ENCODE data around the gene ZNF248.

The ZNF248 gene

DNA sequence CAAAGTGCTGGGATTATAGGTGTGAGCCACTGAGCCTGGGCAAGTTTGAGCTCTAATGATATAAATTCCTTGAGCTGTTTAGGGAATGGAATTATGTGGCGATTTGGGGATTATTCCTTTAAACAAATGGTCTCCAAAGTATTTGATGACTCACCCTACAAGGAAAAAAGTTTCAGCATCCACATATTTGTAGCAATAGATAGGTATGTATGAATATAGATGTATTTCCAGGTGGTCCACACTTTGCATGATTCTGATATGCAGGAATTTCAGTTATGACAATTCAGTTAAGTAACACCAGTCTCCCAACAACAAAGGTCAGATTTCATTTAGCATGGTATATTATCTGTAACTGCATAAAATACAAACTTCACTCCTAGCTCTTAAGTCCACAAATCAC lies 92.2 kb downstream of the ZNF248 start:
- no peak for DNase-seq (ENCODE audit: low read depth)
- H3K4me3 ChIP-seq (ENCODE audit: low read length), result no peak overlapping the region
- TF ChIP-seq, protein P1, sequence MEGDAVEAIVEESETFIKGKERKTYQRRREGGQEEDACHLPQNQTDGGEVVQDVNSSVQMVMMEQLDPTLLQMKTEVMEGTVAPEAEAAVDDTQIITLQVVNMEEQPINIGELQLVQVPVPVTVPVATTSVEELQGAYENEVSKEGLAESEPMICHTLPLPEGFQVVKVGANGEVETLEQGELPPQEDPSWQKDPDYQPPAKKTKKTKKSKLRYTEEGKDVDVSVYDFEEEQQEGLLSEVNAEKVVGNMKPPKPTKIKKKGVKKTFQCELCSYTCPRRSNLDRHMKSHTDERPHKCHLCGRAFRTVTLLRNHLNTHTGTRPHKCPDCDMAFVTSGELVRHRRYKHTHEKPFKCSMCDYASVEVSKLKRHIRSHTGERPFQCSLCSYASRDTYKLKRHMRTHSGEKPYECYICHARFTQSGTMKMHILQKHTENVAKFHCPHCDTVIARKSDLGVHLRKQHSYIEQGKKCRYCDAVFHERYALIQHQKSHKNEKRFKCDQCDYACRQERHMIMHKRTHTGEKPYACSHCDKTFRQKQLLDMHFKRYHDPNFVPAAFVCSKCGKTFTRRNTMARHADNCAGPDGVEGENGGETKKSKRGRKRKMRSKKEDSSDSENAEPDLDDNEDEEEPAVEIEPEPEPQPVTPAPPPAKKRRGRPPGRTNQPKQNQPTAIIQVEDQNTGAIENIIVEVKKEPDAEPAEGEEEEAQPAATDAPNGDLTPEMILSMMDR (conservative IDR thresholded peaks at IDR 0.05; ENCODE audit: low read depth, low read length), result no peak

DNA sequence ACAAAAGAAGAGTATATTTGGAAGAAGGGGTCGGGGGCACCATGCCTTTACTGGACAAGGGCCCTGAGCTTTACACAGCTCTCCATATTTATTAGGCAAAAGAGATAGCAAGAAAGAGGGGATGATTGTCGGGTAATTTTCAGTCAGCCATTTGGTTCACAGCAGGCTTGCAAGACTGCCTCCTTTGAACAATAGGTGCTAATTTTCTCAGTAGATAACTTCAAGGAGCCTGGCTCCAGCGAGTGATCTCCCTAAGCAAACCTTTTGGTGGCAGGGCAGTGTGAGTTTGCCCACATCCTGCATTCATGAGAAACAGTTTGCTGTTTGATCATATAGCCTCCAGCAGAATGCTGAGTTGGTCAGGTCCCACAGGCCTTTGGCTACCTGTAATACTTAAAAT lies 94.3 kb downstream of the ZNF248 start:
- DNase-seq (ENCODE audit: low read depth), result no peak
- TF ChIP-seq, protein P1 (conservative IDR thresholded peaks at IDR 0.05; ENCODE audit: low read depth, low read length), result no peak
- H3K4me3 ChIP-seq (ENCODE audit: low read length), result no peak overlapping the region

- DNase-seq (ENCODE audit: low read depth), result no peak
- TF ChIP-seq, protein P1 (conservative IDR thresholded peaks at IDR 0.05; ENCODE audit: low read depth, low read length), result no peak
- no peak overlapping the region for H3K4me3 ChIP-seq (ENCODE audit: low read length)
These were observed 95.1 kb downstream of the ZNF248 start for GRCh38 chr10:37762287-37762686.

DNA sequence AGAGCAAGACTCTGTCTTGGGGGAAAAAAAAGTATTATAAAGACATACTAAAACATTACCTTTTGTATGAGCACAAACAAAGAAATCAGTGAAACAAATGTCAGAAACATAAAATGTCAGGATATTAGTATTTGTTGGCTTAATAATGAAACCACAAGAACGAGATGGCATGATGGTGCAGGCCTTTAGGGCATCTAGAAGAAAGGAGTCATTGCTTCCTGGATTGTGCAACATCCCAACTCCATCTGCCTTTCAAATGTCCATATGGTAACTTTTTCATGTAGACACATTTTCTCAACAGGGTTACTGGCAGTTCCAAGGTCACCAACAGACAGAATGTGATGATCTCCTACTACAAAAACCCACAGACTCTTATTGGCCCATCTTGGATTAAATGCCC lies 96.6 kb downstream of the ZNF248 start:
- DNase-seq (ENCODE audit: low read depth), result no peak
- TF ChIP-seq, protein P1 (conservative IDR thresholded peaks at IDR 0.05; ENCODE audit: low read depth, low read length), result no peak
- H3K4me3 ChIP-seq (ENCODE audit: low read length), result no peak overlapping the region

DNA sequence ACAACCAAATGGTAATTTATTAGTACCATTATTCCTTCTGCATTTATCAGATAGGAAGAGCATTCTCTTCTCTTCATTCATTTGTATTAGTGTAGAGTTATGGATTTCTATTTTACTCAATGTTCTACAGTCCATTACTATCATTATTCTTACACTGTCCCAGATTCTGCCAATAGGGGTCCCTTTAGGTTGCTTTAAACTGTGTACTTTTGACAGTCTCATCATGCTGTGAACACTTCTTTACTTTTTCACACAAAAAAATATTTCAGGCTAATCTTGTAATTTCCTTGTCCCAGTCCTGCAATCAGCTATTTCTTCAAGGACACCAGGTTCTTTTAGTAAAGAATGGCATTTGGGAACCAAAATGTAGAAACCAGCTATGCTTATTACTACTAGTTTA lies 99.3 kb downstream of the ZNF248 start:
- no peak for DNase-seq (ENCODE audit: low read depth)
- TF ChIP-seq, protein P1 (conservative IDR thresholded peaks at IDR 0.05; ENCODE audit: low read depth, low read length), result no peak
- no peak overlapping the region for H3K4me3 ChIP-seq (ENCODE audit: low read length)

- TF ChIP-seq, protein P1 (conservative IDR thresholded peaks at IDR 0.05; ENCODE audit: low read depth, low read length), result no peak
- no peak for DNase-seq (ENCODE audit: low read depth)
- no peak overlapping the region for H3K4me3 ChIP-seq (ENCODE audit: low read length)
These were observed 102.7 kb downstream of the ZNF248 start for GRCh38 chr10:37754538-37755323.

- TF ChIP-seq, protein P1 (conservative IDR thresholded peaks at IDR 0.05; ENCODE audit: low read depth, low read length), result no peak
- DNase-seq (ENCODE audit: low read depth), result no peak
- no peak overlapping the region for H3K4me3 ChIP-seq (ENCODE audit: low read length)
These were observed 105.0 kb downstream of the ZNF248 start for GRCh38 chr10:37752334-37752875.

Data from retinal pigment epithelial cell (primary cell).